ENCODE results near the gene CYP46A1.

CYP46A1 gene

DNA sequence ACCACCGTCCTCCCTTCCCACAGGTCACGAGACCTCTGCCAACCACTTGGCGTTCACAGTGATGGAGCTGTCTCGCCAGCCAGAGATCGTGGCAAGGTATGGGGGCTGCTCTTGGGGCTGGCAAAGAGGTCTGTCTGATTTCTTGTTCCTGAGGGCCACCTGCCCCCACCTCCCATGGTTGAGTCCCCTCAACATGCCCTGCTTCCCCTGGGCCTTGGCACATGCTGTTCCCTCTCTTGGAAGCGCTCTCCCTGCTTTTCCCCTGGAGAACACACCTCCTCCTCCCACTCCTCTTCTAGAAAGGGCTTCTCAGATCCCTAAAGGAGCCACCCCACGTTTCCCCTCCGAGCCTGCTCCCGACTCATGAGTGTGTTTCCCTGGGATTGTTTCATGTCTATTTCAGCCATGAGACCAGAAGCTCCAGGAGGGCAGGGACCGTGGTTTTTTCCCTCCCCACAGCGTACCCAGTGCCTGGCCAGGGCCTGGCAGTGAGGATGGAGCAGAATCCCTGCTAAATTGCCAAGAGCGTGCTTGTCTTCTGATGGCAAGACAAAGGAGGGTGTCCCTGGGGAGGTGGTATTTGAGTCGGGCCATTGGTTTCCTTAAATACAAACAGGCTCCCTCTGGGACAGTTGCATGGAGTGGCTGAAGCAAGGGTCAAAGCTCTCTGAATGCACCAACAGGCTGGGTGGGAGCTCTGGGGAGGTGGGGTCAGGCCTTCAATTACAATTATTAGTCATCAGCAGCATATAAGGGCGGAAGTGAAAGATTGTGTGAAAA is 34.1 kb downstream of the CYP46A1 start:
- DNase-seq = no peak

DNA sequence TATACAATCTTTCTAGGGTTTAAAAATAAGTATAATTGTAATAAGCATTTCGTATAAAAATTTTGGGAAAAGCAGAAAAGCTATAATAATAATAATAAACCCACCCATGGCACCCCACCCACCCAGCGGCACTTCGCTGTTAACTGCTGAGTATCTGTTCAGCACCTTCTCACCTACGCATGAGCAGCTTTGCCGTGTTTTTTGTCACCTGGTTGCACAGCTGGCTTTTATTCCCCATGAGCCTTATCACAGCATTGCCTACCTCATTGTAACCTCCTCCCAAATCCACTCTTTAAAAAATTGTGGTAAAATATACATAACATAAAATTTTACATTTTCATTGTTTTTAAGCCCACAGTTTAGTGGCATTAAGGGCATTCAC is 34.7 kb downstream of the CYP46A1 start:
- DNase-seq = no peak

DNA sequence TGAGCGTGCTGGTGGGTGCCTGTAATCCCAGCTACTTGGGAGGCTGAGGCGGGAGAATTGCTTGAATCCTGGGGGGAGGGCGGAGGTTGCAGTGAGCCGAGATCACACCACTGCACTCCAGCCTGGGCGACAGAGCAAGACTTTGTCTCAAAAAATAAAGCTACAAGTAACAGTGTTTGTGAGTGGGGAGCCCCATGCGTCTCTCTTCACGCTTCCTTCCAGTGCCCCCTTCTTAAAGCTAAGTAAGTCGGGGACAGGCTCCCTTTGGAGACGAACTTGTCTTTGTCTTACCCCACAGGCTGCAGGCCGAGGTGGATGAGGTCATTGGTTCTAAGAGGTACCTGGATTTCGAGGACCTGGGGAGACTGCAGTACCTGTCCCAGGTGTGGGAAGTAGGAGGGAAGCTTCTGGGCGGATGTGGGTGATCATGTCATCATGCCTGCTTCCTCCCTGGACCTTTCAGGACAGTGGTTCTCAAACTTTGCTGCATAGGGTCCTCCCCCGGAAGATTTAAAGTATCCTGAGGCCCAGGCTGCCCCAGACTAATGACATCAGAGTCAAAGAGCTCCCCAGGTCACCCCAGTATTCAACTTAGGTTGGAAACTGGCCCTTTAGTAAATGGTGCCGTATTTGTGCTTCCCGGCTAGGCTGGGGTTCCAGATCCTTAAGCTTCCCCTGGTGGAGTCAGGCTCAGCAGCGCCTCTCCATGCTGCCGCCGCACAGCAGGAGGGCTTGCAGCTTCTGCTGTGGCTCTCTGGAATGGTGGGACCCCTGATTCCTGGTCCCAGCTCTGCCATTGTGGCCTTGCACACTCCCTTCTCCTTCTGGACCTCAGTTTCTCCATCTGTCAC is 37.1 kb downstream of the CYP46A1 start:
- no peak for DNase-seq

DNA sequence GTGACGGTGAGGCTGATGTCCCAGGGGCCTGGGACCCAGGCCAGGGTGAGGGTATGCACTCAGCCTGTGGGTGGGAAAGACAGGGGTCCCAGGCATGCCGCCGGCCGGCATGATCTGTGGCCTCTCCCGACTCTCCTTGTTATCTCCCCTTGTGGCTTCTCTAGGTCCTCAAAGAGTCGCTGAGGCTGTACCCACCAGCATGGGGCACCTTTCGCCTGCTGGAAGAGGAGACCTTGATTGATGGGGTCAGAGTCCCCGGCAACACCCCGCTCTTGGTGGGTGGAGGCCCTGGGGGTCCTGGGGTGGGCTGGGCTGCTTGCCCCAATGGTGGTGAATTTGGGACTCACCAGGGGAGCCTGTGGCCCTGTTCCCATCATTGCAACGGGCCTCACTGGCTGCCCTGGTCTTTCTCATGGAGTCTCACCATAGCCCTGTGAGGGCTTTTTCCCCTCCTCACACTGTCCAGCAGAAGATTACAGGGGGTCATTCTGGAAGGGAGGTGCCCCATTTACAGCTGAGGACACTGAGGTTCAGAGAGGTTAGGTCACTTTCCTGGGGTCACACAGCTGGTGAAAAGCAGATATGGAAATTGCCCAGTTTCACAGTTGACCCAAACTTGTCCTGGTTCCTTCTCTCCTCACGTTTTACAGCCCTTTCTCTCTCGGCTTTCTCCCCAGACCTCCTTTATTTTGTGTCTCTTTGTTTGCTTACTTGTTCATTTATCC is 37.9 kb downstream of the CYP46A1 start:
- DNase-seq = no peak

DNA sequence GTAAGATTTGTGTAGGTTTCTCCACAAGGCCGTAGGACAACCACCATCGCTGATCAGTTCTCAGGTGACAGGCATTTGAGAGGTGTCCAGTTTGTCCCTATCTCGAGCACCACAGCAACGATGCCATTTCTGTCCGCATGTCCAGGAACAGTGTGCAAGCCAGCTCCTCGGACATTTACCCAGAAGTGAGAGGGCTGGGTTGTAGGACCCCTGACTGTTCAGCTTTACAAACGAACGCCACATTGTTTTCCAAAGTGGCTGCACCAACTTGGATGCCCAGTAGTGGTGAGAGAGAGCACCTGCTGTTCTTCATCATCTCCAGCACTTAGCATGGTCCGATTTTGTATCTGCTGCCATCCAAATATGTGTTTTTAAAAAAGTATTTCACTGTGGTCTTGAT is 38.6 kb downstream of the CYP46A1 start:
- no peak for DNase-seq

DNA sequence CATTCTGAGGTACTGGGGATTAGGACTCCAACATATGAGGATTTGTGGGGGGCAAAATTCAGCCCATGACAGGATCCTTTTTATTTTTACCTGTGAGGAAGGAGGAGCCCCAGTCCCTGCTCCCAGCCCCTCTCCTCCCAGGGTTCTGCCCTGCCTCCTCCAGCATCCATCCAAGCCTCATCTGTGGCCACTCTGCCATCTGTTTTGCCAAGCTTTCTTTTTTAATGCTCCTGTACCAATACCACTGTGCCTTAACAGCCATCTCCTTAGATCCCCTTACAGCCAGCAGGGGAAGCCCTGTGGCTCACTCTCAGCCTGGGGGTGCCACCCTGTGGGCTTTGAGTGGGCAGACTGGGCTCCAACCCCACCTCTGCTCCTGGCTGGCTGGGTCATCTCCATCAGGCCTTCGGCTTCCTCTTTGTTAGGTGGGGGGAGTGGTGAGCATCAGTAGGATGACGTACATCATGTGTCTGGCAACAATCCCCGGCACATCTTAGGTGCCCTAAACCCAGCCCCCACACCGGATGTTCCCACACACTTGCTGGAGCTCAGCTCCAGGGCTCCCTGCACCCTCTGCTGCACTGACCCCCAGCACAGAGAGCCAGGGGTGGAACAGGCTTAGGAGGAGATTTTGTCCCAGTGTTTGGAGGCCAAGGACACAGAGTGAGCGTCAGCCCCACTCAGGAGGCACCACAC is 40.2 kb downstream of the CYP46A1 start:
- DNase-seq = no peak

DNA sequence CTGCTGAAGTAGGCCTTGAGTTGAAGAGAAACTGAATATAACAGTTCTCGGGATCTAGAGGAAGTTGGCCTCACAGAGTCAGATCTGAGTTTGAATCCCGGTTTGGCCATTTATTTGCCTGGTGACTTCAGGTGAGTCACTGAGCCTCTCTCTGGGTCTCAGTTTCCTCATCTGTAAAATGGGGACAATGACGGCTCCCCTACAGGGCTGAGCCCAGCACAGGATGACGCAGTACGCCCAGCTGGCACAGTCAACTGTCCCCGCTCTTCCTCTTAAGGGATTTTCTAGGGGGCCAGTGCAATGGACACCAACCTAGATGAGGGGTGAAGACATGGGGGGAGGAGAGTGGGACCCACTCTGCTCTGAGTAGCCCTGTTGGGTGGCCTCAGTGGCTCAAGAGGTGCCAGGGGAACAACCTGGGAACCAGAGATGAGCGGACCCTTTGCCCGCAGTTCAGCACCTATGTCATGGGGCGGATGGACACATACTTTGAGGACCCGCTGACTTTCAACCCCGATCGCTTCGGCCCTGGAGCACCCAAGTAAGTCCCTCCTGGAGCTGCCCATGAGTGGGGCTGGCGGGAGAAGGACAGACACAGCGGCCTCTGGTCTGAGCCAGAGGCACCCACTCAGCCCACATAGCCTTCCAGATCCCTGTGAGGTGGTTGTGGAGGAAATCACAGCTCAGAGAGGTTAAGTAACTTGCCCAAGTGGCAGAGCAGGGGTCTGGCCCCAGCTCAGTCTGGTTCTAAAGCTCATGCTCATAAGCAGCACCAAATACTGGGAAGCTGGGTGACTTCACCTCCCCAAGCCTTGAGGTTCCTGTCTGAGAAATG is 41.1 kb downstream of the CYP46A1 start:
- no peak for DNase-seq

DNA sequence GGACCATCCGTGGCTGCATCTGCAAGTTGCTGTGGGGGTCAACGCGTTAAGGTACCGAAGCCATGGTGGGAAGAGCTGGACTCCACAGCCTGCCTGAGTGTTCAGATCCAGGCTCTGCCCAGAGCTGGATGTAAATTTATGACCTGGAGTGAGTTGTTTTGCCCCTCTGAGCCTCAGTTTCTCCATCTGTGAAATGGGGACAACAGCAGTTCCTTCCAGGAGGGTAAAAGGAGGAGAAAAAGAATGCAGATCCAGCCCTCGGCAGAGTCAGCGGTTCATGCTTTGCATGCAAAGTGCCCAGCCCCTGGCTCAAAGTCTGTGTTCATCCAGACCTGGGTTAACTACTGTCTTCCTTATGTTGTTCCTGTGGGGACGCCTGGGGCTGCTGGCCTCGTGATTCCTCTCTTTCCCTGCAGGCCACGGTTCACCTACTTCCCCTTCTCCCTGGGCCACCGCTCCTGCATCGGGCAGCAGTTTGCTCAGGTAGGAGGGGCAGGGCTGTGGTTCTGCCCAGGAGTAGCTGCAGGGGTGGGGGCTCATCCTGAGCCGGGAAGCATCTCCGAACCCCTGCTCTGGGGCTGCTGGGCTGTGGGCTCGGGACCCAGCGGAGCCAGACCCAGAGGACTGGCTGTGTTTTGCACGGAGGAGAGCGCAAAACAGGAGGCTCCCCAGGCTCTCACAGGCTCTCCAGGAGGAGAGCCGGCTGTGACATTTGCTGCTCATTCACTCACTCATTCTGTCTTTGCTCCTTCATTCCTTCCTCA is 41.9 kb downstream of the CYP46A1 start:
- DNase-seq = no peak

DNA sequence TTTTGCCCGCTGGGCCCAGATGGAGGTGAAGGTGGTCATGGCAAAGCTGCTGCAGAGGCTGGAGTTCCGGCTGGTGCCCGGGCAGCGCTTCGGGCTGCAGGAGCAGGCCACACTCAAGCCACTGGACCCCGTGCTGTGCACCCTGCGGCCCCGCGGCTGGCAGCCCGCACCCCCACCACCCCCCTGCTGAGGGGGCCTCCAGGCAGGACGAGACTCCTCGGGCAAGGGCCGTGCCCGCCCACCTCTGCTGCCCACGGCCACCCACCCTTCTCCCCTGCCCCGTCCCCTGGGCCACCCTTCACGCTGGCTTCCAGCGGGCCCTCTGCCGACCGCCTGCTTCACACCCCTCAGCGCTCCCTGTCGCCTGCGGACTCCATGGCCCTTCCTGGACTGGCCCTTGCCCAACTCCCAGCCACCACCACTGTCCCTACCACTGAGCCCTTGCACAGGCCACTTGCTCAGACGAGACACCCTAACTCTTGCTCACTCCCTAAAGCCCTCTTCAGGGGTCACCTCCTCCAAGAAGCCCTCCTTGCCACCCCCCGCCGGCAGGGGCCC is 42.5 kb downstream of the CYP46A1 start:
- DNase-seq = no peak

DNA sequence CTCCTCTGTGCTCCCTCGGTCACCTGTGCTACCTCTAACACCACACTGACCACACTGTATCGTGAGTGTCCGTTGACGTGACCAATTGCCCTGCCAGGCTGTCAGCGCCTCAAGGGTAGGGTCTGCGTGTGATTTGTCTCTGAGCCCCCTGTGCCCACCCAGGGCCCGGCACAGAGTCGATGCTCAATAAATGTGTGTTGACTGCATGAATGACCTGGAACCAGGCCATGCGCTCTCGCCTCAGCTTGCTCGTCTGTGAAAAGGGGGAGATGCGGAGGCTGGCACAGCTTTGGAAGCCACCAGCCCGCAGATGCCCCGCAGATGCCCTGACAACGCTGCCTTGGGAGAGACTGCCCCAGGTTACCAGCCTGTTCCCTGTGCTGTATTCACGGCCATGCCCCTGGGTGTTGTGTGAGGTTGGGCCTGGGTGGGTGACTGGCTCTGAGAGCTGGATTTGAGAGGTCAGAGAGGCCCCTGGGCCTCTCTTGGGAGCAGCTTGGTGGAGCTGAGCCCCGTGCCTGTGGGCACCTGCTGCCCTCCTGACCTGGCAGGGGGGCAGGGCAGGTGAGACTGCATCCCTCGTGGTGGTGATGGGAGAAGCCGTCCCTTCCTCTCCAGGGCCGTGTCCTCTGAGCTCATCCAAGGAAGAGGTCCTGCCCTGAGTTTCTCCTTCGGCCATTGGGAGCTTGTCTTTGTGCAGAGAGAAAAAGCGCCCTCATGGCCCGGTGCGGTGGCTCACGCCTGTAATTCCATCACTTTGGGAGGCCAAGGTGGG is 43.2 kb downstream of the CYP46A1 start:
- DNase-seq = no peak

DNA sequence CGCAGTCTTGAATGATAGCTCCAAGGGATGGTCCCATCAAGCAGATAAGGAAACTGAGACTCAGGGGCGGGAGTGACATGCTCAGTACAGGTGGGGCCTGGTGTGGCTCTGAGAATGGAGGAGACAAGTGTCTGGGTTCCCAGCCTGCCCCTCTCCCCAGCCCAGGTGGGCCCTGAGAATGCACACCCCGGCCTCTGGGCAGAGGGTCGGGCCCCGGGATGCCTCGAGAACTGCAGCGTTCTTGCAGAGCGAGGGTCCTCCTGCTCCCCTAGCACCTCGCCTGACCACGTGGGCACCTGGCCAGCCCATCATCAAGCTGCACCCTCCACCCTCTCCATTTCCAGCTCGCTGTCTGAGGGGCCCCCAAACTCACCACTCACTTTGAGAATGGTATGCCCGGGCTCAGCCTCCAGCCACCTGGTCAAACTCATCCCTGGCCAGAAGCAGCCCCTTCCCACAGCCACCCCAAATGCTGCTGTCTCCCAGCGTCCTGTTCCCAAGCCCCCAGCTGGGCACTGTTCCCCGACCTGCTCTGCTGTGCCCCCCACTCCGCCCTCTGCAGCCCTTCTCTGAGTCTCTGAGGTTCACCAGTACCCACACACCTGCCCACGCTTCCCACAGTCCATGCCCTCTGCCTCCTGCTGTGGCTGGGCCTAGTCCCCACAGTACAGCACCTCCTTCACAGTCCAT is 44.3 kb downstream of the CYP46A1 start:
- no peak for DNase-seq

DNA sequence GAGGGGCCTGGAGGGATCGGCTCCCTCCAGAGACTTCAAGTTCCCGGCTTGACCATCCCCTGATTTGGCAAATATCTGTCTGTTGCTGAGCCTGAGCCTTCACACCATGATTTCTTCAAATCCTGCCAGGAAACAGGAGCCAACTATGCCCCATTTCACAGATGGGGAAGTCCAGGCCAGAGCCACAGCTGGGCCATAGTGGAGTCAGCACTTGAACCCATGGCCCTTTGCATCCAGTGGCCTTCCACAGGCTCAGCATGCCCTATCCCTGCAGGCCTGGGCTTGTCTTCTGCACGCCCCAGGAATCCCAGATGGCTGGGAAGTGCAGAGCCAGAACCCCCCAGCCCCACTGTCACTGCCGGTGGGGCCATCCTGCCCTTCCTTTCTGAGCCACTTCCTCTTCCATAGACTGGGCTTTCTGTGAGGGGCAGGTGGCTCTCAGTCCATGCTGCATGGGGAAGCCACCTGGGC is 44.9 kb downstream of the CYP46A1 start:
- DNase-seq = no peak

DNA sequence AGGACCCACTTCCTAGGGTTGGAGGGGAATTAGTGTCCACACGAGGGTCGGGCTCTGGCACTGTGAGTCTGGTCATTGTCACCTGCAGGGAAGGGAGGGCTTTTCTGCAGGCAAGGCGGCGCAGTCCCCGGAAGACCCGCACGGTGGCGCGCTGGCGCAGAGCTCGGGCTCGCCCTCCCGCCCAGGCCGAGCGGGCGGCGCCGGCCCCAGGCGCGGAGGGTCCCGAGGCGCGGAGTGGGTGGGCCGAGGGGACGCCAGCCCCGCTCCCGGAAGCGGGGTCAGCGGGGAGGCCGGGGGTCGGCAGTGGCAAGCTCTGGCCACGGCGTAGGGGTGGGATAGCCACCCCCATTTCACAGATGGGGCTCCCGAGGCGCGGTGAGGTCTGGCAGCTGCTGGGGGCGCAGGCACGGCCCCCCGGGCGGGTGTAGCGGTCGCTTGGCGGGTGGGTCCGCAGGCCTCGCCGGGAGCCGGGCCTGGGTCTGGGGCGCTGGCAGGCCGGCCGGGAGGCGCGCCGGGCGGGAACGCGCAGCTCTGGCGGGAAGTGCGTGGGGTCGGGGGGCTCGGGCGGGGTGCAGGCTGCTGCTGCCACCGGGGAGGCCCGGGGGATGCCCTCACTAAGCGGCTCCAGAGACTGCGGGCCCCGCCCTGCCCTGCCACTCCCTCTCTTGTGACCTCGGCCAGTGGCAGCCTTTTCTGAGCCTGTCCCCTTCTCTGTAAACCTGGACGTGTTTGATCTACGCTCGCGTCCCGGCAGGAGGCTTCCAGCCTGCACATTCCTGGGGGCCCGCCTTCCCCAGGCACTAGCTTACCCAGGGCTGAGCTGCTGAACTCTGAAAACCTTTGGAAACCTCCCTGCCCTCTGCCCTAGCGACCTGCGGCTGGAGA is 46.1 kb downstream of the CYP46A1 start:
- DNase-seq = no peak

DNA sequence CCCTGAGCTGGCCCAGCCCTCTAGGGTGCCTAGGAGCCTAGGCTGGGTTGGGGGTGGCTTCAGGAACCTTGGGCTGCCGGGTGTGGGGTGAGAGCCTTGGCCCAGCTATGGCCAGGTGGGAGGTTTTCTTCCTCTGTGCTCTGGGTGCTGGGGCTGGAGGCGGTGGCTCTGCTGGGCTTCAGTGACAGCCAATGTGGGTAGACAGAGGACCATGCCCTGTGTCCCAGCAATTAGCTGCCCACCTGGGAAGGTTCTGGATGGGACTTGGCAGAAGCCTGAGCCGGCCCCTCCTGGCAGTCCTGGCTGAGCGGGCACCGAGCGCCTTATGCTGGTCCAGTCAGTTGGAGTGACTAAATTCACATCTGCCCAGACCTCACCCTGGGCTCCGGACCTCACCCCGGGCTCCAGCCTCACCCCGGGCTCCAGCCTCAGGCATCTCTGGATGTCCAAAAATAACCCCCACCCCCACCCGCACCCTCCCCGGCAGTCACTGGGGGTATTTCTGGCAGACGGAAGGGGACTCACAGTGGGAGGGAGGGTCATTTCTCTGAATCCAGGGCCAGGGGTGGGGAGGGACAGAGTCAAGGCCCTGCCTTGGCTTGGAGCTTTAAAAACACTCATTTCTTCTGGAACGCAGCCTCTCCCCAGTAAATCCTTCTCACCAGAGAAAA is 46.9 kb downstream of the CYP46A1 start:
- no peak for DNase-seq

DNA sequence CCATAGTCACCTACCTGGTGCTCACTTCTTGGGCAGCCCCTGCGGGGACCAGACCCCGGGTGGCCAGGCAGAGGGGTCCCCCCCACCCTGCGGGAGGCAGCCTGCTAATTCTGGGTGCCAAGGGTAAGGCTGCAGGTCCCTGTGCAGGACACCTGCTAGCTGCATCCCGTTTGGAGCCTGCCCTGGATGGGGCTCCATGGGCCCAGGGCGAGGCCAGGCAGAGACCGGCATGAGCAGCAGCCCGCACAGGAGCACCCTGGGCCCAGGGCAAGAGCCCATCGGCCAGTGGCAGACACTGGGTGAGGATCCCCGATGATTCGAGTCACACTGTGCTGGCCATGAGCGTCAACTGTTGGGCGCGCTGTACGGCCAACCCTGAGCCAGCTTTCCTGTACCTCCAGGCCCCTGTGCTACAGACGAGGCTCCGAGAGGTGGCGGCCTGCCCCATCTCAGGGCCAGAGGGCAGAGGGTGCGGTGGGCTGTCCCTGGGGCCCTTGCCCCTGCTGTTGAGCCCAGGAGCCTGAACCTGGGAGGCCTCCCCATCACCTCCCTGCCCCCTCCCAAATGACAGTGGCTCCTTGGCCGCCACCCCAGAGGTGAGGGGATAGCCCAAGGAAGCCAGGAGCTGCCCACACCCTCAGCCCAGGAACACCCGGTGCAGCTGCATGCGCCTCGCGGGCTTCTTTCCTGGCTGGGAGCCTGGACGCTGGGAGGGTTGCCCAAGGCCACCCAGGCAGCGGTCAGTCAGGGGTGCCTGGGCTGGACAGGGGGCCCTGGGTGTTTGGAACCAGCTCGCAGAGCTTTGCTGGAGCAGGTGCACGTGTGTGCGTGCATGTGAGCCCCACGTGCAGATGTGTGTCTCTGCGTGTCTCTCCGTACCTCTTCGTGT is 47.7 kb downstream of the CYP46A1 start:
- no peak for DNase-seq

DNA sequence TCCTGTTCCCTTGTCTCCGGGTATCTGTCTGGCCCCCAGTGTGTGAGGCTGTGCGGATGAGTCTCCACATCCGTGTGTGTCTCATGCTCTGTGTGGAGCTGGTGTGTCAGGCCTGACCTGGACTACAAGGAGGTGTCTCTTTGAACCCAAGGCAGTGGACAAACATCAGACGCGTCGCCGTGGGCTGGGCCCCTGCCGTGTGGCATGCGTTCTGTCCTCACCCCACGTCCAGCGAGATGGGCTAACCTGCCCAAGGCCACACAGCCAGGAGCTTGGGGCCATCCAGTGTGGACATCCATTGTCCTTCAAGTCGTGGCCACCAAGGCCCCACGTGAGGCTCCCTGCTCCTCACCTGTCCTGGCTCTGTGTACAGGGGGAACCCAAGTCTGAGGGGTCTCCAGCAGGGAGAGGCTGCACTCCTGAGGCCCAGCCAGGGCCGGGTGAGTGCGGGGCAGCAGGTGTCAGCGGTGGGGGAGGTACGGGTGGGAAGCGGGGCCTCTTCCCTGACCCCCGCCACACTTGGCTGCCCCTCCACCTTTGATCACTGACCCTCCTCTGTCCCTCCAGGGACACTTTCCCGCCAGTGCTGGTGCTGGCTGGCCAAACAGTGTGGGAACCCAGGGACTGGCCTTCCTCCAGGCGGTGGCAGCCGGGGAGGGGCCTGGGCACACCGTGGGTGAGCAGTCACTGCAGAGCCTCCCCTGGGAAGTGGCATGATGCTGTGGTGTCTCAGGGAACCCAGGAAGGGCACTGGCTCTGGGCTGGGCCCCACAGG is 48.5 kb downstream of the CYP46A1 start:
- no peak for DNase-seq
